ENCODE results near the gene CKS2.

DNA sequence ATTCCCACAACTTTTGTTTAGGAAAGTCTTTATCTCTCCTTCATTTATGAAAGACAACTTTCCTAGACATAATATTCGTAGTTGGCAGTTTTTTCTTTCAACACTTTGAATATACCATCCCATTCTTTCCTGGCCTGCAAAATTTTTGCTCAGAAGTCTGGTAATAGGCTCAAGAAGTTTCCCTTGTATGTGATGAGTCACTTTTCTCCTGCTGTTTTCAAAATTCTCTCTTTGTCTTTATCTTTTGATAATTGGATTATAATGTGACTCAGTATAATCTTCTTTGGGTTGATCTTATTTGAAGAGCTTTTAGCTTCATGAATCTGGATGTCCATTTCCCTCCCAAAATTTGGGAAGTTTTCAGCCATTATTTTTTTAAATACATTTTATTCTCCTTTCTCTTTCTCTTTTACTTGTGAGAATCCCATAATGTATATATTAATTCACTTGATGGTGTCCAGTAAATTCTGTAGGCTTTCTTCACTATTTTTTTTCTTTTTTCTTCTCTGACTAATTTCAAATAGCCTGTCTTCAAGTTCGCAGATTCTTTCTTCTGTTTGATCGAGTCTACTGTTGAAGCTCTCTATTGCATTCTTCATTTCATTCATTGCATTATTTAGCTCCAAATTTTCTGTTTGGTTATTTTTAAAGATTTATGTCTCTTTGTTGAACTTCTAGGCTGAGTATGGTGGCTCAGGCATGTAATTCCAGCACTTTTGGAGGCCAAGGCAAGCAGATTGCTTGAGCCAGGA, 37.3 kb upstream of the CKS2 start:
- TF ChIP-seq, protein P1, sequence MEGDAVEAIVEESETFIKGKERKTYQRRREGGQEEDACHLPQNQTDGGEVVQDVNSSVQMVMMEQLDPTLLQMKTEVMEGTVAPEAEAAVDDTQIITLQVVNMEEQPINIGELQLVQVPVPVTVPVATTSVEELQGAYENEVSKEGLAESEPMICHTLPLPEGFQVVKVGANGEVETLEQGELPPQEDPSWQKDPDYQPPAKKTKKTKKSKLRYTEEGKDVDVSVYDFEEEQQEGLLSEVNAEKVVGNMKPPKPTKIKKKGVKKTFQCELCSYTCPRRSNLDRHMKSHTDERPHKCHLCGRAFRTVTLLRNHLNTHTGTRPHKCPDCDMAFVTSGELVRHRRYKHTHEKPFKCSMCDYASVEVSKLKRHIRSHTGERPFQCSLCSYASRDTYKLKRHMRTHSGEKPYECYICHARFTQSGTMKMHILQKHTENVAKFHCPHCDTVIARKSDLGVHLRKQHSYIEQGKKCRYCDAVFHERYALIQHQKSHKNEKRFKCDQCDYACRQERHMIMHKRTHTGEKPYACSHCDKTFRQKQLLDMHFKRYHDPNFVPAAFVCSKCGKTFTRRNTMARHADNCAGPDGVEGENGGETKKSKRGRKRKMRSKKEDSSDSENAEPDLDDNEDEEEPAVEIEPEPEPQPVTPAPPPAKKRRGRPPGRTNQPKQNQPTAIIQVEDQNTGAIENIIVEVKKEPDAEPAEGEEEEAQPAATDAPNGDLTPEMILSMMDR (IDR thresholded peaks at IDR 0.05): no peak
- no peak for TF ChIP-seq EP300 (IDR thresholded peaks at IDR 0.05; ENCODE audit: low read depth)
- TF ChIP-seq POLR2A (IDR thresholded peaks at IDR 0.05): no peak
